HepG2 (cell line): ENCODE data around the gene C1GALT1C1. TPM values are rescaled to one million over a fixed set of nuclear protein-coding genes. Genes with fewer than 3 reads are reported as not detected.

Experiments
- ATAC-seq: fragments of 200-7000 bp; cut with Tn5 transposase; 3 replicates; pipeline ENCODE4 v1.9.1; 2020; ENCODE audit warnings: mild to moderate bottlenecking, moderate library complexity
- BruUV-seq: library from RNA; stranded (reverse); fragments of 400-500 nt; replicated peaks from 2 replicates; lab custom pipeline; 2021; lab: Mats Ljungman, UMichigan
- CTCF ChIA-PET: fragments of 300-600 bp; formaldehyde crosslinking; extraction: SDS; loops from one replicate; lab custom pipeline; 2021; ENCODE audit warnings: low total read pairs, inconsistent platforms, low intra/inter-chr PET ratio; lab: Yijun Ruan, JAX
- POLR2A ChIA-PET: fragments of 350-600 bp; sonication (Branson Sonifier 250); formaldehyde crosslinking; loops from one replicate; lab custom pipeline; 2020; ENCODE audit warnings: antibody characterized with exemption, inconsistent platforms; lab: Yijun Ruan, JAX
- DNase-seq: peaks from one replicate; pipeline ENCODE4 v3.0.0-alpha.2; 2015; ENCODE audit warnings: low spot score
- FAIRE-seq: peaks from 3 replicates; lab custom pipeline; 2011; peaks lifted over from hg19 to GRCh38; lab: Jason Lieb, UNC
- H2AFZ ChIP-seq: one replicate; pipeline ENCODE4 v1.6.1; 2011; ENCODE audit warnings: low read length, inconsistent platforms
- H3K27ac ChIP-seq: fragments of 300-600 bp; 3 replicates; pipeline ENCODE4 v1.8.0; 2011; ENCODE audit warnings: mixed run types, mild to moderate bottlenecking, mixed read lengths, low read length, inconsistent platforms; ENCODE audit not compliant: insufficient read depth; ENCODE audit errors: extremely low read length
- H3K27me3 ChIP-seq, 2 experiments: fragments of 200-600 bp in 1 of 2; 2 replicates in 1 of 2; 3 replicates in 1 of 2; pipeline versions ENCODE4 v1.6.0 to v1.8.0; 2011; ENCODE audit warnings: low read length in 2 of 2, mild to moderate bottlenecking in 2 of 2, moderate library complexity in 2 of 2, inconsistent platforms in 1 of 2; ENCODE audit not compliant: insufficient read depth in 2 of 2, control insufficient read depth in 1 of 2
- H3K36me3 ChIP-seq, 2 experiments: fragments of 200-600 bp in 1 of 2; replicated peaks in 1 of 2; 2 replicates in 1 of 2; 3 replicates in 1 of 2; pipeline versions ENCODE4 v1.5.1 to v1.8.0; 2011; ENCODE audit warnings: low read length in 2 of 2, inconsistent platforms in 1 of 2; ENCODE audit not compliant: insufficient read depth in 2 of 2, control insufficient read depth in 1 of 2
- H3K4me1 ChIP-seq: 2 replicates; pipeline ENCODE4 v1.5.1; 2012; ENCODE audit warnings: low read length, inconsistent platforms; ENCODE audit not compliant: insufficient read depth
- H3K4me2 ChIP-seq: 2 replicates; pipeline ENCODE4 v1.6.0; 2011; ENCODE audit warnings: low read depth, low read length, inconsistent platforms
- H3K4me3 ChIP-seq, 3 experiments: fragments of 200-600 bp in 1 of 3; sonication (generic), shearing (Covaris generic) in 1 of 3; replicated peaks in 1 of 3; 2 replicates each; pipeline ENCODE4 v1.5.1; 2011 to 2016; ENCODE audit warnings: low read length in 3 of 3, inconsistent platforms in 2 of 3, low read depth in 2 of 3, mild to moderate bottlenecking in 2 of 3, control low read depth in 1 of 3, mixed read lengths in 1 of 3; ENCODE audit not compliant: insufficient read depth in 1 of 3
- H3K79me2 ChIP-seq: one replicate; pipeline ENCODE4 v1.6.1; 2011; ENCODE audit warnings: low read length, inconsistent platforms; ENCODE audit not compliant: insufficient read depth
- H3K9ac ChIP-seq: 2 replicates; pipeline ENCODE4 v1.6.0; 2011; ENCODE audit warnings: mild to moderate bottlenecking, low read depth, low read length, inconsistent platforms; ENCODE audit not compliant: insufficient read depth
- H3K9me3 ChIP-seq: 2 replicates; pipeline ENCODE4 v1.5.1; 2012; ENCODE audit warnings: mild to moderate bottlenecking, low read length
- H4K20me1 ChIP-seq: 2 replicates; pipeline ENCODE4 v1.6.0; 2011; ENCODE audit warnings: inconsistent platforms, mild to moderate bottlenecking, low read length, moderate library complexity; ENCODE audit not compliant: insufficient read depth
- ASH2L ChIP-seq: fragments of 300-600, 200-600 bp; sonication (generic); IDR thresholded peaks from 2 replicates; pipeline ENCODE4 v1.7.0; 2017; ENCODE audit warnings: low read depth, mild to moderate bottlenecking, moderate library complexity, mixed read lengths, low read length; ENCODE audit not compliant: insufficient read length
- CEBPB ChIP-seq: IDR thresholded peaks from 2 replicates; pipeline ENCODE4 v1.6.1; 2011; ENCODE audit warnings: low read depth, low read length, improper control_type of control experiment, borderline replicate concordance
- ESRRA ChIP-seq: sonication (generic); formaldehyde crosslinking; IDR thresholded peaks from 2 replicates; pipeline ENCODE4 v1.5.1; 2020; ENCODE audit warnings: mild to moderate bottlenecking, low read depth, missing genetic modification reagents
- GABPA ChIP-seq, 2 experiments: IDR thresholded peaks; 2 replicates each; pipeline ENCODE4 v1.6.1; 2011 to 2016; ENCODE audit warnings: low read depth in 2 of 2, low read length in 1 of 2, missing biosample characterization in 1 of 2, missing genetic modification characterization in 1 of 2
- GATAD1 ChIP-seq: IDR thresholded peaks from 2 replicates; pipeline ENCODE4 v1.6.1; 2016; ENCODE audit warnings: missing genetic modification reagents, missing compliant biosample characterization
- ISX ChIP-seq: sonication (generic); formaldehyde crosslinking; conservative IDR thresholded peaks from 2 replicates; pipeline ENCODE4 v1.5.0; 2020; ENCODE audit warnings: missing genetic modification reagents
- KDM2A ChIP-seq: sonication (generic); formaldehyde crosslinking; IDR thresholded peaks from 2 replicates; pipeline ENCODE4 v1.4.0; 2020; ENCODE audit warnings: low read depth, missing genetic modification reagents, borderline replicate concordance
- NCOA5 ChIP-seq: sonication (generic); formaldehyde crosslinking; IDR thresholded peaks from 2 replicates; pipeline ENCODE4 v1.4.0; 2020; ENCODE audit warnings: missing genetic modification reagents
- NR2C2 ChIP-seq: sonication (generic); formaldehyde crosslinking; IDR thresholded peaks from 2 replicates; pipeline ENCODE4 v1.4.0; 2020; ENCODE audit warnings: missing genetic modification reagents, mild to moderate bottlenecking, moderate library complexity, borderline replicate concordance
- SAP130 ChIP-seq: IDR thresholded peaks from 2 replicates; pipeline ENCODE4 v1.6.1; 2016; ENCODE audit warnings: low read depth
- SIN3A ChIP-seq: IDR thresholded peaks from 2 replicates; pipeline ENCODE4 v1.6.1; 2011; ENCODE audit warnings: low read depth, mild to moderate bottlenecking, control low read depth, low read length, borderline replicate concordance
- SYNCRIP ChIP-seq: fragments of 200-400 bp; formaldehyde crosslinking; IDR thresholded peaks from 2 replicates; pipeline ENCODE4 v1.6.1; 2018; ENCODE audit warnings: mild to moderate bottlenecking, low read depth, low read length; ENCODE audit not compliant: insufficient read depth
- ZBTB7B ChIP-seq: sonication (generic); formaldehyde crosslinking; IDR thresholded peaks from 2 replicates; pipeline ENCODE4 v1.4.0; 2020; ENCODE audit warnings: missing genetic modification reagents
- ZFAT ChIP-seq: sonication (generic); formaldehyde crosslinking; conservative IDR thresholded peaks from 2 replicates; pipeline ENCODE4 v1.8.1; 2023; ENCODE audit warnings: missing genetic modification reagents, inconsistent platforms
- ZKSCAN8 ChIP-seq: IDR thresholded peaks from 2 replicates; pipeline ENCODE4 v1.6.1; 2016; ENCODE audit warnings: borderline replicate concordance, missing genetic modification reagents, missing compliant biosample characterization
- ZNF121 ChIP-seq: sonication (generic); formaldehyde crosslinking; IDR thresholded peaks from 2 replicates; pipeline ENCODE4 v1.5.0; 2020; ENCODE audit warnings: mild to moderate bottlenecking, missing genetic modification reagents
- ZNF138 ChIP-seq: sonication (generic); formaldehyde crosslinking; IDR thresholded peaks from 2 replicates; pipeline ENCODE4 v1.5.0; 2020; ENCODE audit warnings: mild to moderate bottlenecking, low read depth, missing genetic modification reagents
- ZNF143 ChIP-seq: sonication (generic); formaldehyde crosslinking; IDR thresholded peaks from 2 replicates; pipeline ENCODE4 v1.4.0; 2020; ENCODE audit warnings: missing genetic modification reagents
- ZNF292 ChIP-seq: sonication (generic); formaldehyde crosslinking; IDR thresholded peaks from 2 replicates; pipeline ENCODE4 v1.8.1; 2022; ENCODE audit warnings: mild to moderate bottlenecking, low read depth, missing genetic modification reagents, borderline replicate concordance
- ZNF501 ChIP-seq: sonication (generic); formaldehyde crosslinking; IDR thresholded peaks from 2 replicates; pipeline ENCODE4 v1.5.1; 2020; ENCODE audit warnings: mild to moderate bottlenecking, moderate library complexity, missing genetic modification reagents
- ZNF510 ChIP-seq: sonication (generic); formaldehyde crosslinking; IDR thresholded peaks from 2 replicates; pipeline ENCODE4 v1.4.0; 2020; ENCODE audit warnings: low read depth, mild to moderate bottlenecking, missing genetic modification reagents
- ZNF891 ChIP-seq: sonication (generic); formaldehyde crosslinking; IDR thresholded peaks from 2 replicates; pipeline ENCODE4 v1.5.0; 2020; ENCODE audit warnings: mild to moderate bottlenecking, missing genetic modification reagents
- WGBS: methylation state at CpG from one replicate; pipeline ENCODE4 v1.1.6; 2017; ENCODE audit warnings: low lambda C conversion rate; 5-methylcytosine and 5-hydroxymethylcytosine counted together
- in situ Hi-C: cut with HindIII; loops from 2 replicates; pipeline ENCODE4 v1.10.0; 2017; ENCODE audit warnings: low pct_unique_long_range_greater_than_20kb; ENCODE audit not compliant: extremely low pct_ligation_motif_present
- intact Hi-C: fragments of 100-400 bp; cut with micrococcal nuclease; formaldehyde crosslinking; loops from one replicate; pipeline ENCODE4 v1.10.0; 2022; ENCODE audit not compliant: unreplicated experiment
- polyA plus RNA-seq, 8 experiments: library from polyadenylated mRNA; depleted of rRNA in 3 of 8; stranded (reverse) in 7 of 8; unstranded in 1 of 8; fragments of >200 nt; fragmentation: Illumina TruSeq in 4 of 8; extraction: Trizol in 4 of 8; gene quantifications; 2 replicates each; pipeline versions ENCODE4 v1.2.1 to v1.2.3, GENCODE V29; 2011 to 2016; ENCODE audit warnings: low read depth in 4 of 8, missing spikeins in 1 of 8, mixed read lengths in 1 of 8; ENCODE audit not compliant: insufficient read depth in 1 of 8
- total RNA-seq, 5 experiments: library from RNA; depleted of rRNA; stranded (reverse); fragments of >200 nt; fragmentation: Illumina TruSeq; extraction: Trizol; gene quantifications; 2 replicates each; pipeline ENCODE4 v1.2.3, GENCODE V29; 2016; ENCODE audit warnings: low read depth in 1 of 5
- TF ChIP-seq, protein P1 (sequence below): sonication (generic); formaldehyde crosslinking; IDR thresholded peaks from 2 replicates; pipeline ENCODE4 v1.4.0; 2020; ENCODE audit warnings: missing genetic modification reagents
- TF ChIP-seq, protein P2 (sequence below): sonication (generic); formaldehyde crosslinking; IDR thresholded peaks from 2 replicates; pipeline ENCODE4 v1.4.0; 2020; ENCODE audit warnings: mild to moderate bottlenecking, missing genetic modification reagents

C1GALT1C1 gene
- total and polyA plus RNA-seq, 2 of the 13 experiments (the other 11 are each of a cell fraction or from before 2014, with no cell fraction given) = 26.3 to 31.9 TPM

DNA sequence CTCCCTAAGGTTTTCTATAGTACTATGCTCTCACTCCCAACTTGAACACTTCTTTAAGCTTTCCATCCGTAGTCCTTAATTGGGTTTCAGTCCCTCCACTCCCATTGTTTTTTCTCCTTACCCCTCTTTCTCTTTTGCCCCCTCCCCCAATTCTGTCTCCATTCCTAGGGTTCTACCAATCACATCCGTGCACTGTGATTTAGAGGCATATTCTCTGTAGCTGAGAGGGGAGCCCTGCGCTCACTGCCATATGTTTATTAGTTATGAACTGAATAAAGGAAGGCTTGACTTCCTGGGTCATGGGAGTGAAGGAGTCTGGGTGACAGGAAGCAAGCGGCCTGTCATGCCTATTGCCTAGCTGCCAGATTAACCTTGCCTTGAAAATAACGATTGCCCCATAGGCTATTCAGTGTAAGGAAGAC, 25.5 kb downstream of the C1GALT1C1 start:
- Histone ChIP-seq H3K9me3 (no peaks in the 10 kb centered on the region), H3K27ac (peak overlapping the region; percentile 89), H3K4me2 (peak overlapping the region; percentile 78), H4K20me1 (no peaks in the 10 kb centered on the region), H2AFZ (peak overlapping the region; percentile 3), H3K79me2 (peaks cover 16% of the 10 kb centered on the region), H3K36me3 (no peaks in the 10 kb centered on the region; a peak in 1 of 5 replicates), H3K27me3 (no peaks in the 10 kb centered on the region; a peak in 1 of 5 replicates), H3K4me1 (peaks cover 22% of the 10 kb centered on the region; the same call in 1 of the 2 replicates), H3K4me3 (peak overlapping the region; percentile 68 to 73 (median 72)), H3K9ac (peak overlapping the region; percentile 77)
- ChIA-PET POLR2A (interaction anchor here (0.6 to 2.1 kb wide), 7 partner anchors 14 to 149 kb away, joined by 3 to 42 read pairs (median 3); partner anchors contain the start of gene CUL4B), CTCF (no interaction called here)
- peak; percentile 5 for DNase-seq
- in situ Hi-C loops (no loop called here), intact Hi-C loops (loop anchor here (1.0 to 10.0 kb wide), 2 partner anchors 43 to 90 kb away; no protein-coding TSS in a partner anchor)
- FAIRE-seq = no peak
- TSS peak; percentile 82 for BruUV-seq
- WGBS = 0% methylated on average over 5 of the region's 5 CpGs
- peak; percentile 83 for ATAC-seq
- TF ChIP-seq GATAD1 = peak; percentile 49; the same call in 1 of the 2 replicates
- peak; percentile 55; the same call in 1 of the 2 replicates for TF ChIP-seq SAP130 (CRISPR knock-in tag)
- TF ChIP-seq ISX (CRISPR knock-in tag) = no peak
- peak; percentile 74 for TF ChIP-seq ZNF143 (CRISPR knock-in tag)
- TF ChIP-seq SIN3A = 0 out of 2 replicates have a peak, but pooled peaks have one; percentile 60
- peak; percentile 52 for TF ChIP-seq NR2C2 (CRISPR knock-in tag)
- no peak for TF ChIP-seq SYNCRIP
- no peak for TF ChIP-seq ZNF292 (CRISPR knock-in tag)
- no peak for TF ChIP-seq ZNF138 (CRISPR knock-in tag)
- no peak for TF ChIP-seq ZNF501
- no peak for TF ChIP-seq NCOA5
- TF ChIP-seq KDM2A (CRISPR knock-in tag) = 0 out of 2 replicates have a peak, but pooled peaks have one; percentile 6
- TF ChIP-seq ZBTB7B (CRISPR knock-in tag) = no peak
- TF ChIP-seq ZNF121 (CRISPR knock-in tag) = no peak
- no peak for TF ChIP-seq ZKSCAN8
- TF ChIP-seq, protein P1, sequence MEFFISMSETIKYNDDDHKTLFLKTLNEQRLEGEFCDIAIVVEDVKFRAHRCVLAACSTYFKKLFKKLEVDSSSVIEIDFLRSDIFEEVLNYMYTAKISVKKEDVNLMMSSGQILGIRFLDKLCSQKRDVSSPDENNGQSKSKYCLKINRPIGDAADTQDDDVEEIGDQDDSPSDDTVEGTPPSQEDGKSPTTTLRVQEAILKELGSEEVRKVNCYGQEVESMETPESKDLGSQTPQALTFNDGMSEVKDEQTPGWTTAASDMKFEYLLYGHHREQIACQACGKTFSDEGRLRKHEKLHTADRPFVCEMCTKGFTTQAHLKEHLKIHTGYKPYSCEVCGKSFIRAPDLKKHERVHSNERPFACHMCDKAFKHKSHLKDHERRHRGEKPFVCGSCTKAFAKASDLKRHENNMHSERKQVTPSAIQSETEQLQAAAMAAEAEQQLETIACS (CRISPR knock-in tag) = no peak
- no peak for TF ChIP-seq ZNF891 (CRISPR knock-in tag)
- TF ChIP-seq, protein P2, sequence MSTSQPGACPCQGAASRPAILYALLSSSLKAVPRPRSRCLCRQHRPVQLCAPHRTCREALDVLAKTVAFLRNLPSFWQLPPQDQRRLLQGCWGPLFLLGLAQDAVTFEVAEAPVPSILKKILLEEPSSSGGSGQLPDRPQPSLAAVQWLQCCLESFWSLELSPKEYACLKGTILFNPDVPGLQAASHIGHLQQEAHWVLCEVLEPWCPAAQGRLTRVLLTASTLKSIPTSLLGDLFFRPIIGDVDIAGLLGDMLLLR (CRISPR knock-in tag) = no peak
- no peak for TF ChIP-seq GABPA (IDR thresholded peaks at IDR 0.05; ENCODE audit: low read depth, low read length)
- TF ChIP-seq GABPA (CRISPR knock-in tag; IDR thresholded peaks at IDR 0.05; ENCODE audit: low read depth) = peak; percentile 56
- TF ChIP-seq ZNF510 (CRISPR knock-in tag) = no peak
- TF ChIP-seq ASH2L = peak; percentile 1
- TF ChIP-seq ZFAT = no peak
- no peak for TF ChIP-seq ESRRA
- no peak for TF ChIP-seq CEBPB
